22Rv1 (cell line): ENCODE results near the gene UNC93A.

Source experiments
- ZFX ChIP-seq: fragments of 450-650 bp; IDR thresholded peaks from 2 replicates; pipeline ENCODE4 v1.6.1; 2017; ENCODE audit warnings: antibody characterized with exemption, borderline replicate concordance
- TF ChIP-seq, protein P1 (sequence below): fragments of 450-650 bp; IDR thresholded peaks from 2 replicates; pipeline ENCODE4 v1.5.1; 2017; ENCODE audit warnings: mild to moderate bottlenecking

DNA sequence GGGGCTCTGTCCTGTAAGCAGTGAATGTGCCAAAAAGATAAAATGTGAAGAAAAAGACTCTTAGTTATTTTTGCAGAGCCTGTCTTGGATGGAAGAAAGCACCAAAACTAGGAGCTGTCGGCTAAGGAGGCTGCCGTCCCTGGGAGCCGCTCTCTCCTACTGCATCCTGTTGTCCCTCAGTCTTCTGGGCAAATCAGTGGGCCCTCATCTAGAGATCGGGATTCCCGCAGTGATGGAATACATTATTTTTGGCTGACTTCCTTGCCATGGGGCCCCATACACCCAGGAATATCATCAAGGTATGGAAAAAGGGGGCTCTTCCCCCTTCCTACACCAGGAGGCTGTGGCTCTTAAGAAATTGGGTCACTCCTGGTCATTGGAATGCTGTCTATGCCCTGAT lies 37.0 kb downstream of the UNC93A start:
- TF ChIP-seq, protein P1, sequence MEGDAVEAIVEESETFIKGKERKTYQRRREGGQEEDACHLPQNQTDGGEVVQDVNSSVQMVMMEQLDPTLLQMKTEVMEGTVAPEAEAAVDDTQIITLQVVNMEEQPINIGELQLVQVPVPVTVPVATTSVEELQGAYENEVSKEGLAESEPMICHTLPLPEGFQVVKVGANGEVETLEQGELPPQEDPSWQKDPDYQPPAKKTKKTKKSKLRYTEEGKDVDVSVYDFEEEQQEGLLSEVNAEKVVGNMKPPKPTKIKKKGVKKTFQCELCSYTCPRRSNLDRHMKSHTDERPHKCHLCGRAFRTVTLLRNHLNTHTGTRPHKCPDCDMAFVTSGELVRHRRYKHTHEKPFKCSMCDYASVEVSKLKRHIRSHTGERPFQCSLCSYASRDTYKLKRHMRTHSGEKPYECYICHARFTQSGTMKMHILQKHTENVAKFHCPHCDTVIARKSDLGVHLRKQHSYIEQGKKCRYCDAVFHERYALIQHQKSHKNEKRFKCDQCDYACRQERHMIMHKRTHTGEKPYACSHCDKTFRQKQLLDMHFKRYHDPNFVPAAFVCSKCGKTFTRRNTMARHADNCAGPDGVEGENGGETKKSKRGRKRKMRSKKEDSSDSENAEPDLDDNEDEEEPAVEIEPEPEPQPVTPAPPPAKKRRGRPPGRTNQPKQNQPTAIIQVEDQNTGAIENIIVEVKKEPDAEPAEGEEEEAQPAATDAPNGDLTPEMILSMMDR: no peak
- TF ChIP-seq ZFX: no peak
